Neuronal stem cell (in vitro differentiated cells): Measurements from ENCODE around the gene LUZP2.

ENCODE experiments used
- DNase-seq: peaks from one replicate; pipeline ENCODE4 v3.0.0-alpha.2; 2013; ENCODE audit warnings: low spot score
- H2AFZ ChIP-seq: one replicate; pipeline ENCODE4 v1.6.1; 2013; ENCODE audit warnings: mild to moderate bottlenecking, low read length, inconsistent platforms
- H2AK5ac ChIP-seq: 2 replicates; pipeline ENCODE4 v1.6.1; 2013; ENCODE audit warnings: low read depth, mild to moderate bottlenecking, inconsistent platforms, low read length, moderate library complexity, mixed read lengths
- H2BK120ac ChIP-seq: 2 replicates; pipeline ENCODE4 v1.6.1; 2013; ENCODE audit warnings: low read depth, mild to moderate bottlenecking, inconsistent platforms, low read length, moderate library complexity, mixed read lengths
- H2BK12ac ChIP-seq: one replicate; pipeline ENCODE4 v1.6.1; 2013; ENCODE audit warnings: low read length, inconsistent platforms
- H2BK15ac ChIP-seq: 2 replicates; pipeline ENCODE4 v1.6.1; 2013; ENCODE audit warnings: mild to moderate bottlenecking, low read length, inconsistent platforms, mixed read lengths
- H2BK5ac ChIP-seq: one replicate; pipeline ENCODE4 v1.6.1; 2013; ENCODE audit warnings: inconsistent platforms, mild to moderate bottlenecking, low read length, moderate library complexity
- H3K14ac ChIP-seq: one replicate; pipeline ENCODE4 v1.6.1; 2013; ENCODE audit warnings: low read length, inconsistent platforms
- H3K18ac ChIP-seq: 2 replicates; pipeline ENCODE4 v1.6.1; 2013; ENCODE audit warnings: low read length, inconsistent platforms
- H3K23ac ChIP-seq: 2 replicates; pipeline ENCODE4 v1.6.1; 2013; ENCODE audit warnings: low read depth, mild to moderate bottlenecking, mixed read lengths, low read length, inconsistent platforms; ENCODE audit not compliant: poor library complexity
- H3K27ac ChIP-seq: replicated peaks from 3 replicates; pipeline ENCODE4 v1.5.1; 2013; ENCODE audit warnings: low read length, inconsistent platforms
- H3K27me3 ChIP-seq, 3 experiments: 2 replicates each; pipeline ENCODE4 v1.6.1; 2013; ENCODE audit warnings: low read length in 3 of 3, mild to moderate bottlenecking in 2 of 3, inconsistent platforms in 1 of 3, low read depth in 1 of 3, mixed read lengths in 1 of 3, moderate library complexity in 1 of 3; ENCODE audit not compliant: control insufficient read depth in 3 of 3, insufficient read depth in 3 of 3
- H3K36me3 ChIP-seq, 2 donors: replicated peaks in 1 of 2; 2 replicates each; pipeline ENCODE4 v1.6.1; 2013; ENCODE audit warnings: low read length in 2 of 2; ENCODE audit not compliant: control insufficient read depth in 2 of 2, insufficient read depth in 2 of 2
- H3K4ac ChIP-seq: 2 replicates; pipeline ENCODE4 v1.6.1; 2013; ENCODE audit warnings: inconsistent platforms, mild to moderate bottlenecking, low read length, moderate library complexity
- H3K4me1 ChIP-seq, 2 donors: 1 replicate in 1 of 2; 2 replicates in 1 of 2; pipeline ENCODE4 v1.6.1; 2013; ENCODE audit warnings: low read length in 2 of 2, low read depth in 1 of 2; ENCODE audit not compliant: control insufficient read depth in 2 of 2, insufficient read depth in 1 of 2
- H3K4me2 ChIP-seq: one replicate; pipeline ENCODE4 v1.6.1; 2013; ENCODE audit warnings: mild to moderate bottlenecking, low read length, inconsistent platforms; ENCODE audit not compliant: insufficient read depth, poor library complexity, severe bottlenecking
- H3K4me3 ChIP-seq, 2 donors: 2 replicates each; pipeline ENCODE4 v1.5.1; 2013; ENCODE audit warnings: low read length in 2 of 2, mild to moderate bottlenecking in 2 of 2, inconsistent platforms in 1 of 2, moderate library complexity in 1 of 2
- H3K79me1 ChIP-seq: one replicate; pipeline ENCODE4 v1.6.1; 2013; ENCODE audit warnings: low read depth, mild to moderate bottlenecking, inconsistent platforms, low read length, moderate library complexity
- H3K9ac ChIP-seq: one replicate; pipeline ENCODE4 v1.6.1; 2013; ENCODE audit warnings: mild to moderate bottlenecking, low read depth, low read length, inconsistent platforms; ENCODE audit not compliant: poor library complexity
- H3K9me3 ChIP-seq, 2 donors: replicated peaks in 1 of 2; 2 replicates each; pipeline versions ENCODE3 to v1.6.1; 2013; ENCODE audit warnings: low read length in 2 of 2, mild to moderate bottlenecking in 2 of 2, inconsistent platforms in 1 of 2, low read depth in 1 of 2, mixed read lengths in 1 of 2, moderate library complexity in 1 of 2; ENCODE audit not compliant: control insufficient read depth in 2 of 2, insufficient read depth in 1 of 2
- H4K8ac ChIP-seq: one replicate; pipeline ENCODE4 v1.6.1; 2013; ENCODE audit warnings: low read depth, mild to moderate bottlenecking, inconsistent platforms, low read length, moderate library complexity
- H4K91ac ChIP-seq: one replicate; pipeline ENCODE4 v1.6.1; 2013; ENCODE audit warnings: low read length, low read depth, mild to moderate bottlenecking, inconsistent platforms; ENCODE audit not compliant: poor library complexity
- WGBS, 2 donors: extraction: QIAGEN DNeasy Blood & Tissue Kit; methylation state at CpG; one replicate each; pipeline ENCODE4 v1.1.7; 2013; ENCODE audit warnings: missing lambda C conversion rate in 2 of 2, mixed read lengths in 1 of 2; ENCODE audit not compliant: insufficient read length in 2 of 2, insufficient replicate concordance in 1 of 2; ENCODE audit errors: extremely low coverage in 2 of 2; 5-methylcytosine and 5-hydroxymethylcytosine counted together

The LUZP2 gene

GRCh38 chr11:24861440-24861839 is 364.6 kb downstream of the LUZP2 start:
- no peak overlapping the region for H2BK5ac ChIP-seq
- no CpG with 5 or more reads among the region's 6 CpGs for WGBS, 2 donors
- H3K4me1 ChIP-seq = no peaks in the 10 kb centered on the region

GRCh38 chr11:24866743-24867142 is 369.9 kb downstream of the LUZP2 start:
- H3K4me3 ChIP-seq = no peak overlapping the region
- no peak overlapping the region for H2BK120ac ChIP-seq
- DNase-seq = no peak
- no peak overlapping the region for H3K27ac ChIP-seq
- no peak overlapping the region for H3K18ac ChIP-seq
- no peak overlapping the region for H3K23ac ChIP-seq
- H4K91ac ChIP-seq = no peak overlapping the region
- H2BK5ac ChIP-seq = no peak overlapping the region
- no peak overlapping the region for H2BK15ac ChIP-seq
- no peak overlapping the region for H4K8ac ChIP-seq
- H3K27me3 ChIP-seq = no peaks in the 10 kb centered on the region
- H3K4me2 ChIP-seq = no peak overlapping the region
- no peak overlapping the region for H3K9ac ChIP-seq
- H3K36me3 ChIP-seq = no peaks in the 10 kb centered on the region
- WGBS, 2 donors = no CpG with 5 or more reads among the region's 4 CpGs
- H3K14ac ChIP-seq = no peak overlapping the region
- no peaks in the 10 kb centered on the region for H3K4me1 ChIP-seq
- H2AK5ac ChIP-seq = no peak overlapping the region
- no peak overlapping the region for H2AFZ ChIP-seq
- H3K9me3 ChIP-seq = no peaks in the 10 kb centered on the region
- no peaks in the 10 kb centered on the region for H3K79me1 ChIP-seq
- H2BK12ac ChIP-seq = no peak overlapping the region
- no peak overlapping the region for H3K4ac ChIP-seq

More at GRCh38 chr11:24861440-24861839, 364.6 kb downstream of the LUZP2 start:
- H3K9me3 ChIP-seq = no peaks in the 10 kb centered on the region
- no peak overlapping the region for H3K27ac ChIP-seq
- no peak overlapping the region for H3K9ac ChIP-seq
- H3K79me1 ChIP-seq = no peaks in the 10 kb centered on the region
- DNase-seq = no peak
- no peak overlapping the region for H4K8ac ChIP-seq
- H4K91ac ChIP-seq = no peak overlapping the region
- no peak overlapping the region for H3K23ac ChIP-seq
- H2BK15ac ChIP-seq = no peak overlapping the region
- no peak overlapping the region for H3K14ac ChIP-seq
- H2BK12ac ChIP-seq = no peak overlapping the region
- H3K4ac ChIP-seq = no peak overlapping the region
- no peak overlapping the region for H3K18ac ChIP-seq
- H2AFZ ChIP-seq = no peak overlapping the region
- no peak overlapping the region for H2AK5ac ChIP-seq
- no peaks in the 10 kb centered on the region for H3K27me3 ChIP-seq
- H3K4me2 ChIP-seq = no peak overlapping the region
- no peak overlapping the region for H3K4me3 ChIP-seq
- no peak overlapping the region for H2BK120ac ChIP-seq
- no peaks in the 10 kb centered on the region for H3K36me3 ChIP-seq

- no peak overlapping the region for H3K27ac ChIP-seq
- no peak overlapping the region for H2BK5ac ChIP-seq
- H3K36me3 ChIP-seq = no peaks in the 10 kb centered on the region
- no peak overlapping the region for H2AFZ ChIP-seq
- H3K23ac ChIP-seq = no peak overlapping the region
- no peak overlapping the region for H3K9ac ChIP-seq
- H2BK12ac ChIP-seq = no peak overlapping the region
- no peak overlapping the region for H2BK120ac ChIP-seq
- peaks cover 3% of the 10 kb centered on the region for H3K79me1 ChIP-seq
- H3K4ac ChIP-seq = no peak overlapping the region
- no peak for DNase-seq
- no peaks in the 10 kb centered on the region for H3K9me3 ChIP-seq
- no peak overlapping the region for H4K8ac ChIP-seq
- no peak overlapping the region for H2AK5ac ChIP-seq
- no peaks in the 10 kb centered on the region for H3K4me1 ChIP-seq
- no peak overlapping the region for H3K18ac ChIP-seq
- no peaks in the 10 kb centered on the region for H3K27me3 ChIP-seq
- no CpG with 5 or more reads among the region's 1 CpG for WGBS, 2 donors
- no peak overlapping the region for H2BK15ac ChIP-seq
- H3K4me3 ChIP-seq = no peak overlapping the region
- H3K4me2 ChIP-seq = no peak overlapping the region
- no peak overlapping the region for H4K91ac ChIP-seq
- H3K14ac ChIP-seq = no peak overlapping the region
These were observed 373.2 kb downstream of the LUZP2 start for GRCh38 chr11:24870048-24870447.

- no peak overlapping the region for H3K27ac ChIP-seq
- H3K9ac ChIP-seq = no peak overlapping the region
- no peak overlapping the region for H2BK120ac ChIP-seq
- H3K4me3 ChIP-seq = no peak overlapping the region
- H3K4me2 ChIP-seq = no peak overlapping the region
- no peak overlapping the region for H4K8ac ChIP-seq
- no peaks in the 10 kb centered on the region for H3K27me3 ChIP-seq
- H3K36me3 ChIP-seq = no peaks in the 10 kb centered on the region
- no peak overlapping the region for H3K4ac ChIP-seq
- no peak overlapping the region for H4K91ac ChIP-seq
- no peak overlapping the region for H2BK15ac ChIP-seq
- H2BK12ac ChIP-seq = no peak overlapping the region
- no peak overlapping the region for H3K14ac ChIP-seq
- H2BK5ac ChIP-seq = no peak overlapping the region
- H2AK5ac ChIP-seq = no peak overlapping the region
- H3K9me3 ChIP-seq = no peaks in the 10 kb centered on the region
- H2AFZ ChIP-seq = no peak overlapping the region
- no peak overlapping the region for H3K23ac ChIP-seq
- H3K79me1 ChIP-seq = peaks cover 3% of the 10 kb centered on the region
- DNase-seq = no peak
- no peak overlapping the region for H3K18ac ChIP-seq
- no peaks in the 10 kb centered on the region for H3K4me1 ChIP-seq
- whole genome bisulfite sequencing, 2 donors = no CpG with 5 or more reads among the region's 2 CpGs
These were observed 375.3 kb downstream of the LUZP2 start for GRCh38 chr11:24872186-24872585.
